ENCODE measurements around the gene GAS7.

- no peak for TF ChIP-seq CTCF (IDR thresholded peaks at IDR 0.05)
- no peak for TF ChIP-seq EZH2 (IDR thresholded peaks at IDR 0.05; ENCODE audit: borderline replicate concordance, insufficient read depth, low read depth, low read length, poor library complexity, severe bottlenecking)
Observed at GRCh38 chr17:10151667-10152496, 46.5 kb downstream of the GAS7 start.

Measured in B cell (primary cell).